H1 (cell line): ENCODE results near the gene JAKMIP2. TPM values are rescaled to one million over a fixed set of nuclear protein-coding genes. Genes with fewer than 3 reads are reported as not detected.

ENCODE experiments used
- CTCF ChIA-PET: fragments of 300-600 bp; sonication (Branson Sonifier 250); formaldehyde crosslinking; loops from one replicate; lab custom pipeline; 2021; ENCODE audit not compliant: partially characterized antibody; lab: Charles Lee
- POLR2A ChIA-PET: fragments of 300-600 bp; sonication (Branson Sonifier 250); formaldehyde crosslinking; loops from one replicate; lab custom pipeline; 2021; ENCODE audit warnings: inconsistent platforms; ENCODE audit not compliant: partially characterized antibody; lab: Charles Lee
- DNase-seq, 2 experiments: peaks; one replicate each; pipeline versions ENCODE4 v3.0.0 to v3.0.0-alpha.2; 2010 to 2022; ENCODE audit warnings: low spot score in 2 of 2, low read depth in 1 of 2, mixed read lengths in 1 of 2
- FAIRE-seq: peaks from 2 replicates; lab custom pipeline; 2011; peaks lifted over from hg19 to GRCh38; lab: Jason Lieb, UNC
- H2AFZ ChIP-seq: 2 replicates; pipeline ENCODE4 v1.8.1; 2012; ENCODE audit warnings: low read length, inconsistent platforms
- H2AK5ac ChIP-seq: 2 replicates; pipeline ENCODE4 v1.6.1; 2013; ENCODE audit warnings: low read depth, low read length
- H2BK120ac ChIP-seq: replicated peaks from 2 replicates; pipeline ENCODE3; 2013; ENCODE audit warnings: low read depth, low read length, inconsistent platforms
- H2BK12ac ChIP-seq: 2 replicates; pipeline ENCODE4 v1.6.1; 2013; ENCODE audit warnings: low read depth, low read length
- H2BK15ac ChIP-seq: 2 replicates; pipeline ENCODE4 v1.6.1; 2013; ENCODE audit warnings: low read length
- H2BK20ac ChIP-seq: 2 replicates; pipeline ENCODE4 v1.6.1; 2013; ENCODE audit warnings: low read length
- H2BK5ac ChIP-seq: 2 replicates; pipeline ENCODE4 v1.6.1; 2013; ENCODE audit warnings: low read depth, low read length
- H3K14ac ChIP-seq: 2 replicates; pipeline ENCODE4 v1.6.1; 2013; ENCODE audit warnings: inconsistent platforms; ENCODE audit not compliant: insufficient read length
- H3K18ac ChIP-seq: 2 replicates; pipeline ENCODE4 v1.6.1; 2013; ENCODE audit warnings: low read length; ENCODE audit errors: extremely low read depth
- H3K23ac ChIP-seq: 2 replicates; pipeline ENCODE4 v1.6.1; 2013; ENCODE audit warnings: inconsistent platforms; ENCODE audit not compliant: insufficient read length
- H3K23me2 ChIP-seq: 2 replicates; pipeline ENCODE4 v1.6.1; 2013; ENCODE audit warnings: low read depth, low read length
- H3K27ac ChIP-seq: 2 replicates; pipeline ENCODE4 v1.6.1; 2011; ENCODE audit warnings: low read depth, low read length, inconsistent platforms
- H3K27me3 ChIP-seq, 4 experiments: replicated peaks in 1 of 4; 1 replicate in 1 of 4; 2 replicates in 3 of 4; pipeline versions ENCODE4 v1.6.1 to v1.8.1; 2011 to 2013; ENCODE audit warnings: low read length in 3 of 4, mild to moderate bottlenecking in 3 of 4, inconsistent platforms in 2 of 4, mixed read lengths in 2 of 4, moderate library complexity in 1 of 4; ENCODE audit not compliant: control insufficient read depth in 3 of 4, insufficient read depth in 3 of 4; ENCODE audit errors: extremely low read depth in 1 of 4
- H3K36me3 ChIP-seq, 4 experiments: 2 replicates each; pipeline versions ENCODE4 v1.6.1 to v1.8.1; 2011 to 2013; ENCODE audit warnings: mild to moderate bottlenecking in 4 of 4, low read length in 3 of 4, moderate library complexity in 2 of 4, control low read depth in 1 of 4, inconsistent platforms in 1 of 4; ENCODE audit not compliant: insufficient read depth in 4 of 4, control insufficient read depth in 2 of 4
- H3K4ac ChIP-seq: replicated peaks from 2 replicates; pipeline ENCODE3; 2013; ENCODE audit warnings: low read length, low read depth, mixed read lengths, inconsistent platforms; ENCODE audit not compliant: insufficient read length
- H3K4me1 ChIP-seq, 4 experiments: replicated peaks in 1 of 4; 1 replicate in 1 of 4; 2 replicates in 3 of 4; pipeline versions ENCODE4 v1.6.1 to v1.8.1; 2011 to 2013; ENCODE audit warnings: low read length in 3 of 4, inconsistent platforms in 2 of 4, mixed read lengths in 1 of 4; ENCODE audit not compliant: insufficient read depth in 4 of 4, control insufficient read depth in 3 of 4
- H3K4me2 ChIP-seq, 2 experiments: 2 replicates each; pipeline versions ENCODE4 v1.6.1 to v1.8.1; 2011 to 2013; ENCODE audit warnings: low read depth in 2 of 2, low read length in 2 of 2, control low read depth in 1 of 2, inconsistent platforms in 1 of 2, mild to moderate bottlenecking in 1 of 2; ENCODE audit not compliant: insufficient read depth in 1 of 2
- H3K4me3 ChIP-seq, 4 experiments: fragments of 200-600, 300-600 bp in 1 of 4; sonication (generic), shearing (Covaris generic), sonication (Bioruptor Twin) in 1 of 4; 2 replicates each; pipeline versions ENCODE4 v1.5.1 to v1.8.1; 2011 to 2016; ENCODE audit warnings: low read length in 4 of 4, low read depth in 3 of 4, control low read depth in 2 of 4, inconsistent platforms in 2 of 4, mild to moderate bottlenecking in 2 of 4, mixed read lengths in 1 of 4, moderate library complexity in 1 of 4; ENCODE audit not compliant: insufficient read depth in 2 of 4; ENCODE audit errors: extremely low read depth in 1 of 4
- H3K56ac ChIP-seq: replicated peaks from 2 replicates; pipeline ENCODE3; 2013; ENCODE audit warnings: low read depth, mild to moderate bottlenecking, mixed read lengths, low read length, inconsistent platforms; ENCODE audit not compliant: insufficient read length
- H3K79me1 ChIP-seq: 2 replicates; pipeline ENCODE4 v1.6.1; 2013; ENCODE audit warnings: low read depth, low read length, control low read depth
- H3K79me2 ChIP-seq, 2 experiments: 2 replicates each; pipeline versions ENCODE4 v1.6.1 to v1.8.1; 2012 to 2013; ENCODE audit warnings: low read length in 2 of 2, mild to moderate bottlenecking in 2 of 2, inconsistent platforms in 1 of 2; ENCODE audit not compliant: insufficient read depth in 2 of 2, control insufficient read depth in 1 of 2
- H3K9ac ChIP-seq, 4 experiments: replicated peaks in 1 of 4; 1 replicate in 1 of 4; 2 replicates in 3 of 4; pipeline versions ENCODE4 v1.6.1 to v1.8.1; 2011 to 2013; ENCODE audit warnings: low read depth in 3 of 4, low read length in 3 of 4, control low read depth in 2 of 4, mild to moderate bottlenecking in 2 of 4, moderate library complexity in 2 of 4, inconsistent platforms in 1 of 4; ENCODE audit errors: extremely low read depth in 1 of 4
- H3K9me3 ChIP-seq, 2 experiments: 2 replicates each; pipeline versions ENCODE4 v1.6.1 to v1.8.1; 2012 to 2013; ENCODE audit warnings: mild to moderate bottlenecking in 2 of 2, moderate library complexity in 2 of 2, control low read depth in 1 of 2, inconsistent platforms in 1 of 2, low read depth in 1 of 2, low read length in 1 of 2, mixed read lengths in 1 of 2; ENCODE audit not compliant: insufficient read depth in 2 of 2
- H4K20me1 ChIP-seq, 2 experiments: replicated peaks in 1 of 2; 2 replicates each; pipeline versions ENCODE3 to v1.8.1; 2011 to 2013; ENCODE audit warnings: inconsistent platforms in 2 of 2, low read length in 2 of 2, mild to moderate bottlenecking in 1 of 2; ENCODE audit not compliant: insufficient read depth in 2 of 2, control insufficient read depth in 1 of 2
- H4K5ac ChIP-seq: 2 replicates; pipeline ENCODE4 v1.6.1; 2013; ENCODE audit warnings: low read length, low read depth, mixed read lengths, inconsistent platforms; ENCODE audit not compliant: insufficient read length
- H4K8ac ChIP-seq: 2 replicates; pipeline ENCODE4 v1.8.0; 2013; ENCODE audit warnings: mild to moderate bottlenecking, moderate library complexity, low read length, inconsistent platforms; ENCODE audit not compliant: insufficient read depth; ENCODE audit errors: extremely low read depth
- H4K91ac ChIP-seq: replicated peaks from 2 replicates; pipeline ENCODE3; 2013; ENCODE audit warnings: low read length, mixed read lengths, inconsistent platforms; ENCODE audit not compliant: insufficient read length
- ASH2L ChIP-seq: fragments of 200-600, 300-600 bp; sonication (generic); IDR thresholded peaks from one replicate; pipeline ENCODE4 v1.7.1; 2017; ENCODE audit warnings: low read length
- CBX8 ChIP-seq: fragments of 300-800, 300-1000 bp; sonication (generic); IDR thresholded peaks from 2 replicates; pipeline ENCODE4 v1.7.1; 2016; ENCODE audit warnings: low read depth, low read length, borderline replicate concordance
- CHD2 ChIP-seq: IDR thresholded peaks from 2 replicates; pipeline ENCODE4 v1.6.1; 2012; ENCODE audit warnings: low read length, improper control_type of control experiment
- FOSL1 ChIP-seq: IDR thresholded peaks from 2 replicates; pipeline ENCODE4 v1.6.1; 2011; ENCODE audit warnings: mild to moderate bottlenecking, low read depth, low read length, moderate library complexity; ENCODE audit not compliant: insufficient read depth
- GABPA ChIP-seq: IDR thresholded peaks from 2 replicates; pipeline ENCODE4 v1.6.1; 2011; ENCODE audit warnings: mild to moderate bottlenecking, low read length, moderate library complexity, borderline replicate concordance; ENCODE audit not compliant: insufficient read depth
- KDM1A ChIP-seq: fragments of 200-600, 300-600 bp; sonication (generic); IDR thresholded peaks from 2 replicates; pipeline ENCODE4 v1.7.1; 2016; ENCODE audit warnings: mild to moderate bottlenecking, low read length, borderline replicate concordance
- KDM4A ChIP-seq: IDR thresholded peaks from one replicate; pipeline ENCODE4 v1.7.1; 2012; ENCODE audit warnings: low read depth, mild to moderate bottlenecking, moderate library complexity, low read length, inconsistent platforms; ENCODE audit not compliant: severe bottlenecking
- SP1 ChIP-seq: IDR thresholded peaks from 2 replicates; pipeline ENCODE4 v1.6.1; 2011; ENCODE audit warnings: low read depth, low read length
- SP2 ChIP-seq: IDR thresholded peaks from 2 replicates; pipeline ENCODE4 v1.6.1; 2012; ENCODE audit warnings: mild to moderate bottlenecking, low read length, inconsistent platforms
- TAF1 ChIP-seq: IDR thresholded peaks from 2 replicates; pipeline ENCODE4 v1.6.1; 2011; ENCODE audit warnings: mild to moderate bottlenecking, low read depth, low read length
- TAF7 ChIP-seq: optimal IDR thresholded peaks from 2 replicates; pipeline ENCODE3; 2011; ENCODE audit warnings: low read depth, mild to moderate bottlenecking, inconsistent platforms, low read length, moderate library complexity, borderline replicate concordance
- TBP ChIP-seq: IDR thresholded peaks from 2 replicates; pipeline ENCODE4 v1.6.1; 2011; ENCODE audit warnings: low read depth, low read length, improper control_type of control experiment
- YY1 ChIP-seq: IDR thresholded peaks from 2 replicates; pipeline ENCODE4 v1.6.1; 2011; ENCODE audit warnings: low read depth, mild to moderate bottlenecking, low read length
- ZNF274 ChIP-seq: IDR thresholded peaks from 2 replicates; pipeline ENCODE4 v1.7.0; 2012; ENCODE audit warnings: low read length, borderline replicate concordance; ENCODE audit errors: extremely low read depth
- WGBS, 2 experiments: shearing (Covaris generic) in 1 of 2; methylation state at CpG; one replicate each; pipeline versions ENCODE4 v1.1.6 to v1.1.7; 2013 to 2015; ENCODE audit warnings: low lambda C conversion rate in 2 of 2, mixed read lengths in 2 of 2, inconsistent platforms in 1 of 2, low coverage in 1 of 2, missing lambda C conversion rate in 1 of 2; ENCODE audit not compliant: insufficient replicate concordance in 2 of 2, insufficient coverage in 1 of 2, insufficient read length in 1 of 2; ENCODE audit errors: extremely low coverage in 1 of 2, missing lambda C conversion rate in 1 of 2; 5-methylcytosine and 5-hydroxymethylcytosine counted together
- polyA plus RNA-seq, 7 experiments: library from polyadenylated mRNA; depleted of rRNA in 3 of 7; stranded (reverse) in 5 of 7; unstranded in 2 of 7; fragments of >200 nt in 5 of 7; fragments of 200-250 nt in 2 of 7; gene quantifications; 1 replicate in 5 of 7; 2 replicates in 1 of 7; 4 replicates in 1 of 7; pipeline versions ENCODE4 v1.2.1 to v1.2.3, GENCODE V29; 2011 to 2013; ENCODE audit warnings: missing spikeins in 2 of 7, mixed read lengths in 2 of 7
- total RNA-seq: library from RNA; stranded (reverse); fragmentation: NEBNext Ultra II Directional; extraction: Animal tissue kit (Norgen Biotek cat#: 25700); gene quantifications from 2 replicates; pipeline ENCODE4 v1.2.1, GENCODE V29; 2021

Gene JAKMIP2
- total and polyA plus RNA-seq, 2 of the 8 experiments (the other 6 are each of a cell fraction or from before 2014, with no cell fraction given): 2.4 to 13.6 TPM

DNA sequence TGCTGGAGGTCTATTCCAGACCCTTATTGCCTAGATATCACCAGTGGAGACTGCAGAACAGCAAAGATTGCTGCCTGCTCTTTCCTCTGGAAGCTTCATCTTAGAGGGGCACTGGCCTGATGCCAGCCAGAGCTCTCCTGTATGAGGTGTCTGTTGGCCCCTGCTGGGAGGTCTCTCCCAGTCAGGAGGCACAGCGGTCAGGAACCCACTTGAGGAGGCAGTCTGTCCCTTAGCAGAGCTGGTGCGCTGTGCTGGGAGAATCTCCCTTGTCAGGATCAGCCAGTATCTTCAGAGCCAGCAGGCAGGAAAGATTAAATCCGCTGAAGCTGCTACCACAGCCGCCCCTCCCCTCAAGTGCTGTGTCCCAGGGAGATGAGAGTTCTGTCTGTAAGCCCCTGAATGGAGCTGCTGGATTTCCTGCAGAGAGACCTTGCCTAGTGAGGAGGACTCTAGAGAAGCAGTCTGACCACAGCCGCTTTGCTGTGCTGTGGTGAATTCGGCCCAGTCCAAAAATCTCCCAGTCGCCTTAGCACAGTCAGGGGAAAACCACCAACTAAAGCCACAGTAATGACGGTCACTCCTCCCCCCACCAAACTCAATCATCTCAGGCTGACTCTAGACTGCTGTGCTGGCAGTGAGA is 124.1 kb downstream of the JAKMIP2 start:
- no peak overlapping the region for H3K9ac ChIP-seq
- H4K5ac ChIP-seq: no peak overlapping the region
- H3K36me3 ChIP-seq: peaks cover 2 to 40% (median 12%) of the 10 kb centered on the region in 4 experiments; a peak in 5 of 8 replicates
- no peaks in the 10 kb centered on the region for H3K27me3 ChIP-seq
- H3K4ac ChIP-seq: no peak overlapping the region
- DNase-seq (no peak), FAIRE-seq (no peak)
- H3K18ac ChIP-seq: peak overlapping the region; percentile 6; the same call in 1 of the 2 replicates
- no peak overlapping the region for H4K8ac ChIP-seq
- no peak overlapping the region for H2BK12ac ChIP-seq
- H2AK5ac ChIP-seq: no peak overlapping the region
- WGBS, 2 experiments: 84% methylated on average over 8 of the region's 8 CpGs; no CpG with 5 or more reads in 1 of the 2 experiments
- no peak overlapping the region for H4K91ac ChIP-seq
- no peaks in the 10 kb centered on the region for H3K9me3 ChIP-seq
- CTCF ChIA-PET: interaction anchor here (1.3 to 1.5 kb wide), 2 partner anchors 13 to 32 kb away, joined by 4 to 5 read pairs; no protein-coding TSS in a partner anchor
- H3K56ac ChIP-seq: no peak overlapping the region
- no peaks in the 10 kb centered on the region for H3K23me2 ChIP-seq
- no peak overlapping the region for H3K23ac ChIP-seq
- H3K79me1 ChIP-seq: no peaks in the 10 kb centered on the region
- POLR2A ChIA-PET: no interaction called here
- no peak overlapping the region for H2BK20ac ChIP-seq
- no peak overlapping the region for H2BK120ac ChIP-seq
- no peak overlapping the region for H3K14ac ChIP-seq
- no peak overlapping the region for H3K4me3 ChIP-seq
- no peak overlapping the region for H3K4me2 ChIP-seq
- no peak overlapping the region for H2BK15ac ChIP-seq
- peaks cover 0 to 5% of the 10 kb centered on the region in 2 experiments for H4K20me1 ChIP-seq
- no peak overlapping the region for H3K27ac ChIP-seq
- H3K4me1 ChIP-seq: peaks cover 0 to 10% (median 1%) of the 10 kb centered on the region in 4 experiments; a peak in 4 of 7 replicates
- H3K79me2 ChIP-seq: no peaks in the 10 kb centered on the region; a peak in 1 of 4 replicates
- peak overlapping the region; percentile 12; the same call in 1 of the 2 replicates for H2BK5ac ChIP-seq
- H2AFZ ChIP-seq: no peak overlapping the region
- no peak for TF ChIP-seq TAF1
- TF ChIP-seq GABPA: no peak
- no peak for TF ChIP-seq TAF7
- no peak for TF ChIP-seq CHD2
- TF ChIP-seq KDM1A: no peak
- TF ChIP-seq SP2: no peak
- no peak for TF ChIP-seq ZNF274
- no peak for TF ChIP-seq SP1
- no peak for TF ChIP-seq KDM4A
- TF ChIP-seq ASH2L: no peak
- no peak for TF ChIP-seq FOSL1
- no peak for TF ChIP-seq YY1
- TF ChIP-seq CBX8: no peak
- TF ChIP-seq TBP: no peak
